K562 (cell line): ENCODE data around the gene BMI1. TPM values are rescaled to one million over a fixed set of nuclear protein-coding genes. Genes with fewer than 3 reads are reported as not detected.

Experiments
- BCOR ChIP-seq: fragments of 450-650 bp; IDR thresholded peaks from 2 replicates; pipeline ENCODE4 v1.6.1; 2016
- CHD1 ChIP-seq: fragments of 200-600 bp; sonication (generic); IDR thresholded peaks from one replicate; pipeline ENCODE4 v1.6.1; 2012; ENCODE audit warnings: mild to moderate bottlenecking, moderate library complexity, low read length, inconsistent platforms
- HDAC1 ChIP-seq, 2 experiments: fragments of 450-650 bp; IDR thresholded peaks; 2 replicates each; pipeline ENCODE4 v1.6.1; 2016 to 2017; ENCODE audit warnings: inconsistent platforms in 1 of 2, mild to moderate bottlenecking in 1 of 2, moderate library complexity in 1 of 2
- JUND ChIP-seq, 2 experiments: IDR thresholded peaks; 2 replicates in 1 of 2; 3 replicates in 1 of 2; pipeline ENCODE4 v1.6.1; 2011; ENCODE audit warnings: borderline replicate concordance in 2 of 2, low read depth in 2 of 2, low read length in 2 of 2, improper control_type of control experiment in 1 of 2, missing biosample characterization in 1 of 2, missing genetic modification characterization in 1 of 2, missing genetic modification reagents in 1 of 2
- POLR2G ChIP-seq: fragments of 200-400 bp; formaldehyde crosslinking; IDR thresholded peaks from 2 replicates; pipeline ENCODE4 v1.6.1; 2017; ENCODE audit warnings: low read depth, mild to moderate bottlenecking, antibody characterized with exemption, low read length, moderate library complexity
- PRMT5 ChIP-seq: sonication (generic); formaldehyde crosslinking; IDR thresholded peaks from 2 replicates; pipeline ENCODE4 v1.5.0; 2020; ENCODE audit warnings: missing genetic modification reagents
- RBBP5 ChIP-seq: fragments of 200-600 bp; sonication (generic); IDR thresholded peaks from 2 replicates; pipeline ENCODE4 v1.6.1; 2012; ENCODE audit warnings: borderline replicate concordance, mild to moderate bottlenecking, low read length, control low read depth, inconsistent platforms; ENCODE audit not compliant: insufficient read depth, poor library complexity, severe bottlenecking
- TEAD1 ChIP-seq, 2 experiments: fragments of 450-650 bp in 1 of 2; sonication (generic) in 1 of 2; formaldehyde crosslinking; IDR thresholded peaks; 2 replicates each; pipeline versions ENCODE4 v1.4.0 to v1.8.0; 2020 to 2022; ENCODE audit warnings: mild to moderate bottlenecking in 2 of 2, missing genetic modification reagents in 1 of 2
- ZNF175 ChIP-seq: fragments of 200-800 bp; sonication (Bioruptor generic); IDR thresholded peaks from 2 replicates; pipeline ENCODE4 v1.6.1; 2016; ENCODE audit warnings: low read depth, mild to moderate bottlenecking, missing genetic modification characterization, missing compliant biosample characterization
- ZNF316 ChIP-seq: fragments of 450-650 bp; IDR thresholded peaks from 2 replicates; pipeline ENCODE4 v1.6.1; 2016
- ZNF445 ChIP-seq: fragments of 250-450 bp; sonication (Bioruptor Pico); IDR thresholded peaks from 2 replicates; pipeline ENCODE4 v1.4.0; 2020; ENCODE audit warnings: low read depth, mild to moderate bottlenecking, moderate library complexity
- polyA plus RNA-seq, 8 experiments: library from polyadenylated mRNA; depleted of rRNA in 4 of 8; stranded (reverse) in 5 of 8; unstranded in 3 of 8; fragments of >200 nt; fragmentation: Nextera tagmentation in 2 of 8; fragmentation: Illumina TruSeq in 1 of 8; extraction: Ambion mirVana in 2 of 8; extraction: Trizol in 1 of 8; gene quantifications; 2 replicates each; pipeline versions ENCODE4 v1.2.1 to v1.2.3, GENCODE V29; 2011 to 2014; ENCODE audit warnings: inconsistent platforms in 1 of 8, missing spikeins in 1 of 8
- total RNA-seq, 7 experiments: library from RNA; depleted of rRNA in 6 of 7; stranded (reverse); fragments of >200 nt in 6 of 7; fragmentation: Illumina TruSeq in 2 of 7; extraction: Trizol in 2 of 7; gene quantifications; 2 replicates each; pipeline versions ENCODE4 v1.2.1 to v1.2.3, GENCODE V29; 2011 to 2021; ENCODE audit warnings: low replicate concordance in 1 of 7
- TF ChIP-seq, protein P1 (sequence below): fragments of 450-650 bp; IDR thresholded peaks from 2 replicates; pipeline ENCODE4 v1.6.1; 2016; ENCODE audit warnings: borderline replicate concordance
- TF ChIP-seq, protein P2 (sequence below): fragments of 250-450 bp; sonication (Bioruptor Pico); IDR thresholded peaks from 2 replicates; pipeline ENCODE4 v1.8.0; 2022; ENCODE audit warnings: moderate library complexity, mild to moderate bottlenecking, inconsistent platforms
- TF ChIP-seq, protein P3 (sequence below), 2 experiments: IDR thresholded peaks; 2 replicates each; pipeline ENCODE4 v1.6.1; 2012; ENCODE audit warnings: improper control_type of control experiment in 2 of 2, low read depth in 2 of 2, low read length in 2 of 2, borderline replicate concordance in 1 of 2
- TF ChIP-seq, protein P4 (sequence below): sonication (generic); formaldehyde crosslinking; IDR thresholded peaks from 2 replicates; pipeline ENCODE4 v1.8.0; 2022; ENCODE audit warnings: mild to moderate bottlenecking, low read depth, missing genetic modification reagents
- TF ChIP-seq, protein P5 (sequence below), 2 experiments: fragments of 450-650 bp; IDR thresholded peaks; 2 replicates each; pipeline ENCODE4 v1.6.1; 2016

Gene BMI1
- total and polyA plus RNA-seq, 9 of the 15 experiments (the other 6 are each of a cell fraction or from before 2014, with no cell fraction given) = 21.4 to 103 (median 70.8) TPM

- TF ChIP-seq, protein P1, sequence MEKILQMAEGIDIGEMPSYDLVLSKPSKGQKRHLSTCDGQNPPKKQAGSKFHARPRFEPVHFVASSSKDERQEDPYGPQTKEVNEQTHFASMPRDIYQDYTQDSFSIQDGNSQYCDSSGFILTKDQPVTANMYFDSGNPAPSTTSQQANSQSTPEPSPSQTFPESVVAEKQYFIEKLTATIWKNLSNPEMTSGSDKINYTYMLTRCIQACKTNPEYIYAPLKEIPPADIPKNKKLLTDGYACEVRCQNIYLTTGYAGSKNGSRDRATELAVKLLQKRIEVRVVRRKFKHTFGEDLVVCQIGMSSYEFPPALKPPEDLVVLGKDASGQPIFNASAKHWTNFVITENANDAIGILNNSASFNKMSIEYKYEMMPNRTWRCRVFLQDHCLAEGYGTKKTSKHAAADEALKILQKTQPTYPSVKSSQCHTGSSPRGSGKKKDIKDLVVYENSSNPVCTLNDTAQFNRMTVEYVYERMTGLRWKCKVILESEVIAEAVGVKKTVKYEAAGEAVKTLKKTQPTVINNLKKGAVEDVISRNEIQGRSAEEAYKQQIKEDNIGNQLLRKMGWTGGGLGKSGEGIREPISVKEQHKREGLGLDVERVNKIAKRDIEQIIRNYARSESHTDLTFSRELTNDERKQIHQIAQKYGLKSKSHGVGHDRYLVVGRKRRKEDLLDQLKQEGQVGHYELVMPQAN = peak; percentile 35; the same call in 1 of the 2 replicates
- TF ChIP-seq, protein P2, sequence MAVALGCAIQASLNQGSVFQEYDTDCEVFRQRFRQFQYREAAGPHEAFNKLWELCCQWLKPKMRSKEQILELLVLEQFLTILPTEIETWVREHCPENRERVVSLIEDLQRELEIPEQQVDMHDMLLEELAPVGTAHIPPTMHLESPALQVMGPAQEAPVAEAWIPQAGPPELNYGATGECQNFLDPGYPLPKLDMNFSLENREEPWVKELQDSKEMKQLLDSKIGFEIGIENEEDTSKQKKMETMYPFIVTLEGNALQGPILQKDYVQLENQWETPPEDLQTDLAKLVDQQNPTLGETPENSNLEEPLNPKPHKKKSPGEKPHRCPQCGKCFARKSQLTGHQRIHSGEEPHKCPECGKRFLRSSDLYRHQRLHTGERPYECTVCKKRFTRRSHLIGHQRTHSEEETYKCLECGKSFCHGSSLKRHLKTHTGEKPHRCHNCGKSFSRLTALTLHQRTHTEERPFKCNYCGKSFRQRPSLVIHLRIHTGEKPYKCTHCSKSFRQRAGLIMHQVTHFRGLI (CRISPR knock-in tag) = no peak
- TF ChIP-seq TEAD1 (CRISPR knock-in tag; IDR thresholded peaks at IDR 0.05) (peak in 1 of 2 experiments; percentile 4; a peak in 1 of 4 replicates), RBBP5 (peak; percentile 38), BCOR (peak; percentile 39; the same call in 1 of the 2 replicates), JUND (IDR thresholded peaks at IDR 0.05; ENCODE audit: borderline replicate concordance, low read depth, low read length) (no peak), JUND (tag; IDR thresholded peaks at IDR 0.05; ENCODE audit: borderline replicate concordance, low read depth, low read length) (no peak), ZNF445 (CRISPR knock-in tag) (no peak), PRMT5 (no peak), ZNF175 (0 out of 2 replicates have a peak, but pooled peaks have one; percentile 38), CHD1 (peak; percentile 81), ZNF316 (peak; percentile 19; the same call in 1 of the 2 replicates), POLR2G (peak; percentile 68; the same call in 1 of the 2 replicates), HDAC1 (IDR thresholded peaks at IDR 0.05) (0 out of 4 replicates have a peak, but pooled peaks of 1 of the 2 experiments have one; percentile 35)
- TF ChIP-seq, protein P3, sequence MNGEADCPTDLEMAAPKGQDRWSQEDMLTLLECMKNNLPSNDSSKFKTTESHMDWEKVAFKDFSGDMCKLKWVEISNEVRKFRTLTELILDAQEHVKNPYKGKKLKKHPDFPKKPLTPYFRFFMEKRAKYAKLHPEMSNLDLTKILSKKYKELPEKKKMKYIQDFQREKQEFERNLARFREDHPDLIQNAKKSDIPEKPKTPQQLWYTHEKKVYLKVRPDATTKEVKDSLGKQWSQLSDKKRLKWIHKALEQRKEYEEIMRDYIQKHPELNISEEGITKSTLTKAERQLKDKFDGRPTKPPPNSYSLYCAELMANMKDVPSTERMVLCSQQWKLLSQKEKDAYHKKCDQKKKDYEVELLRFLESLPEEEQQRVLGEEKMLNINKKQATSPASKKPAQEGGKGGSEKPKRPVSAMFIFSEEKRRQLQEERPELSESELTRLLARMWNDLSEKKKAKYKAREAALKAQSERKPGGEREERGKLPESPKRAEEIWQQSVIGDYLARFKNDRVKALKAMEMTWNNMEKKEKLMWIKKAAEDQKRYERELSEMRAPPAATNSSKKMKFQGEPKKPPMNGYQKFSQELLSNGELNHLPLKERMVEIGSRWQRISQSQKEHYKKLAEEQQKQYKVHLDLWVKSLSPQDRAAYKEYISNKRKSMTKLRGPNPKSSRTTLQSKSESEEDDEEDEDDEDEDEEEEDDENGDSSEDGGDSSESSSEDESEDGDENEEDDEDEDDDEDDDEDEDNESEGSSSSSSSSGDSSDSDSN (IDR thresholded peaks at IDR 0.05; ENCODE audit: borderline replicate concordance in 1 of 2, low read depth in 2 of 2, low read length in 2 of 2) = peak; percentile 28 to 71; a peak in 1 of 4 replicates
- TF ChIP-seq, protein P4, sequence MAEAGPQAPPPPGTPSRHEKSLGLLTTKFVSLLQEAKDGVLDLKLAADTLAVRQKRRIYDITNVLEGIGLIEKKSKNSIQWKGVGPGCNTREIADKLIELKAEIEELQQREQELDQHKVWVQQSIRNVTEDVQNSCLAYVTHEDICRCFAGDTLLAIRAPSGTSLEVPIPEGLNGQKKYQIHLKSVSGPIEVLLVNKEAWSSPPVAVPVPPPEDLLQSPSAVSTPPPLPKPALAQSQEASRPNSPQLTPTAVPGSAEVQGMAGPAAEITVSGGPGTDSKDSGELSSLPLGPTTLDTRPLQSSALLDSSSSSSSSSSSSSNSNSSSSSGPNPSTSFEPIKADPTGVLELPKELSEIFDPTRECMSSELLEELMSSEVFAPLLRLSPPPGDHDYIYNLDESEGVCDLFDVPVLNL (CRISPR knock-in tag) = no peak
- TF ChIP-seq, protein P5, sequence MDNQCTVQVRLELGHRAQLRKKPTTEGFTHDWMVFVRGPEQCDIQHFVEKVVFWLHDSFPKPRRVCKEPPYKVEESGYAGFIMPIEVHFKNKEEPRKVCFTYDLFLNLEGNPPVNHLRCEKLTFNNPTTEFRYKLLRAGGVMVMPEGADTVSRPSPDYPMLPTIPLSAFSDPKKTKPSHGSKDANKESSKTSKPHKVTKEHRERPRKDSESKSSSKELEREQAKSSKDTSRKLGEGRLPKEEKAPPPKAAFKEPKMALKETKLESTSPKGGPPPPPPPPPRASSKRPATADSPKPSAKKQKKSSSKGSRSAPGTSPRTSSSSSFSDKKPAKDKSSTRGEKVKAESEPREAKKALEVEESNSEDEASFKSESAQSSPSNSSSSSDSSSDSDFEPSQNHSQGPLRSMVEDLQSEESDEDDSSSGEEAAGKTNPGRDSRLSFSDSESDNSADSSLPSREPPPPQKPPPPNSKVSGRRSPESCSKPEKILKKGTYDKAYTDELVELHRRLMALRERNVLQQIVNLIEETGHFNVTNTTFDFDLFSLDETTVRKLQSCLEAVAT (IDR thresholded peaks at IDR 0.05) = peak; percentile 75 to 82; a peak in 3 of 4 replicates
Observed at GRCh38 chr10:22319980-22320558, 830 bp upstream of the BMI1 start (continued).
